Smooth muscle cell (in vitro differentiated cells): ENCODE data around the gene CNTN4. TPM values are rescaled to one million over a fixed set of nuclear protein-coding genes. Genes with fewer than 3 reads are reported as not detected.

ENCODE experiments used
- DNase-seq: peaks from one replicate; lab custom pipeline; 2025; ENCODE audit not compliant: unreplicated experiment; lab: John Stamatoyannopoulos, UW
- H2AFZ ChIP-seq: fragments of 200-600 bp; sonication (generic); 2 replicates; pipeline ENCODE4 v1.6.0; 2016; ENCODE audit warnings: antibody characterized with exemption, low read depth, mild to moderate bottlenecking
- H3F3A ChIP-seq: fragments of 200-600 bp; sonication (generic); 2 replicates; pipeline ENCODE4 v1.6.0; 2017; ENCODE audit warnings: antibody characterized with exemption, low read depth
- H3K27ac ChIP-seq: fragments of 200-600 bp; sonication (generic); 2 replicates; pipeline ENCODE4 v1.5.1; 2016; ENCODE audit warnings: low read depth, mild to moderate bottlenecking
- H3K27me3 ChIP-seq: fragments of 200-600 bp; sonication (generic); 2 replicates; pipeline ENCODE4 v1.6.1; 2016; ENCODE audit warnings: low read depth, mild to moderate bottlenecking
- H3K36me3 ChIP-seq: fragments of 200-600 bp; sonication (generic); 2 replicates; pipeline ENCODE4 v1.5.1; 2016; ENCODE audit warnings: low read depth
- H3K4me1 ChIP-seq: fragments of 200-600 bp; sonication (generic); 2 replicates; pipeline ENCODE4 v1.5.1; 2016; ENCODE audit warnings: low read depth
- H3K4me2 ChIP-seq: fragments of 200-600 bp; sonication (generic); 2 replicates; pipeline ENCODE4 v1.6.0; 2016; ENCODE audit warnings: mild to moderate bottlenecking
- H3K4me3 ChIP-seq: fragments of 200-600 bp; sonication (generic); 2 replicates; pipeline ENCODE4 v1.5.1; 2016; ENCODE audit warnings: mild to moderate bottlenecking
- H3K79me2 ChIP-seq: fragments of 200-600 bp; sonication (generic); 2 replicates; pipeline ENCODE4 v1.6.0; 2016; ENCODE audit warnings: low read depth, mild to moderate bottlenecking
- H3K9ac ChIP-seq: fragments of 200-600 bp; sonication (generic); 2 replicates; pipeline ENCODE4 v1.6.0; 2016; ENCODE audit warnings: low read depth
- H3K9me3 ChIP-seq: fragments of 200-600 bp; sonication (generic); replicated peaks from 2 replicates; pipeline ENCODE4 v1.5.1; 2016; ENCODE audit warnings: low read depth
- H4K20me1 ChIP-seq: fragments of 200-600 bp; sonication (generic); 2 replicates; pipeline ENCODE4 v1.6.0; 2016; ENCODE audit warnings: low read depth
- CTCF ChIP-seq: fragments of 200-600 bp; sonication (generic); IDR thresholded peaks from 2 replicates; pipeline ENCODE4 v1.5.1; 2017; ENCODE audit warnings: borderline replicate concordance, mild to moderate bottlenecking, antibody characterized with exemption; ENCODE audit not compliant: insufficient read depth, poor library complexity, severe bottlenecking
- WGBS: methylation state at CpG from one replicate; pipeline ENCODE4 v1.1.7; 2016; ENCODE audit warnings: low lambda C conversion rate; 5-methylcytosine and 5-hydroxymethylcytosine counted together
- polyA plus RNA-seq: library from polyadenylated mRNA; unstranded; fragments of >200 nt; fragmentation: Nextera tagmentation; extraction: Ambion mirVana; gene quantifications from 2 replicates; pipeline ENCODE4 v1.2.1, GENCODE V29; 2016
- total RNA-seq: library from RNA; depleted of rRNA; stranded (reverse); fragments of >200 nt; gene quantifications from 2 replicates; pipeline ENCODE4 v1.2.3, GENCODE V29; 2014

The CNTN4 gene
- total and polyA plus RNA-seq, 2 experiments from 2014 or later = 12.1 to 15.8 TPM

- Histone ChIP-seq H3K9me3 (no peaks in the 10 kb centered on the region), H3K4me3 (no peak overlapping the region), H3K27ac (no peak overlapping the region), H3K4me1 (no peaks in the 10 kb centered on the region), H3K9ac (no peak overlapping the region), H3K79me2 (no peaks in the 10 kb centered on the region), H3K27me3 (no peaks in the 10 kb centered on the region), H3K4me2 (no peak overlapping the region), H4K20me1 (no peaks in the 10 kb centered on the region), H3K36me3 (no peaks in the 10 kb centered on the region), H2AFZ (no peak overlapping the region), H3F3A (no peaks in the 10 kb centered on the region)
- TF ChIP-seq CTCF = no peak
- WGBS = 89% methylated on average over 3 of the region's 3 CpGs
- no peak for DNase-seq
These were observed 846.5 kb downstream of the CNTN4 start for GRCh38 chr3:2945121-2945520.

- Histone ChIP-seq H3K27ac (no peak overlapping the region), H4K20me1 (no peaks in the 10 kb centered on the region), H3K27me3 (no peaks in the 10 kb centered on the region), H3K36me3 (no peaks in the 10 kb centered on the region), H3K4me3 (no peak overlapping the region), H3K4me2 (no peak overlapping the region), H3K79me2 (no peaks in the 10 kb centered on the region), H3F3A (no peaks in the 10 kb centered on the region), H3K4me1 (no peaks in the 10 kb centered on the region), H2AFZ (no peak overlapping the region), H3K9ac (no peak overlapping the region), H3K9me3 (no peaks in the 10 kb centered on the region)
- TF ChIP-seq CTCF = no peak
- 87% methylated on average over 2 of the region's 2 CpGs for WGBS
- DNase-seq = no peak
These were observed 848.9 kb downstream of the CNTN4 start for GRCh38 chr3:2947536-2947935.

GRCh38 chr3:2948882-2949281, 850.2 kb downstream of the CNTN4 start:
- Histone ChIP-seq H2AFZ (no peak overlapping the region), H3K9me3 (no peaks in the 10 kb centered on the region), H3K27me3 (no peaks in the 10 kb centered on the region), H3K9ac (no peak overlapping the region), H3K79me2 (no peaks in the 10 kb centered on the region), H3K4me1 (no peaks in the 10 kb centered on the region), H3K4me3 (no peak overlapping the region), H3K36me3 (no peaks in the 10 kb centered on the region), H4K20me1 (no peaks in the 10 kb centered on the region), H3K4me2 (no peak overlapping the region), H3K27ac (no peak overlapping the region), H3F3A (no peaks in the 10 kb centered on the region)
- WGBS = 10% methylated on average over 1 of the region's 1 CpG
- no peak for DNase-seq
- TF ChIP-seq CTCF = no peak

GRCh38 chr3:2950159-2950558, 851.5 kb downstream of the CNTN4 start:
- Histone ChIP-seq H3K79me2 (no peaks in the 10 kb centered on the region), H3K36me3 (no peaks in the 10 kb centered on the region), H2AFZ (no peak overlapping the region), H3K9me3 (no peaks in the 10 kb centered on the region), H4K20me1 (no peaks in the 10 kb centered on the region), H3K4me2 (no peak overlapping the region), H3K4me3 (no peak overlapping the region), H3F3A (no peaks in the 10 kb centered on the region), H3K4me1 (no peaks in the 10 kb centered on the region), H3K9ac (no peak overlapping the region), H3K27ac (no peak overlapping the region), H3K27me3 (no peaks in the 10 kb centered on the region)
- TF ChIP-seq CTCF = no peak
- DNase-seq = no peak
- WGBS = 72% methylated on average over 2 of the region's 2 CpGs
